ENCODE results near the gene RETSAT.
"Not testable (repeated sequence)": the region's sequence is repeated elsewhere in the genome, so short reads cannot be mapped to it uniquely, and the experiment has no call there.

RETSAT gene

DNA sequence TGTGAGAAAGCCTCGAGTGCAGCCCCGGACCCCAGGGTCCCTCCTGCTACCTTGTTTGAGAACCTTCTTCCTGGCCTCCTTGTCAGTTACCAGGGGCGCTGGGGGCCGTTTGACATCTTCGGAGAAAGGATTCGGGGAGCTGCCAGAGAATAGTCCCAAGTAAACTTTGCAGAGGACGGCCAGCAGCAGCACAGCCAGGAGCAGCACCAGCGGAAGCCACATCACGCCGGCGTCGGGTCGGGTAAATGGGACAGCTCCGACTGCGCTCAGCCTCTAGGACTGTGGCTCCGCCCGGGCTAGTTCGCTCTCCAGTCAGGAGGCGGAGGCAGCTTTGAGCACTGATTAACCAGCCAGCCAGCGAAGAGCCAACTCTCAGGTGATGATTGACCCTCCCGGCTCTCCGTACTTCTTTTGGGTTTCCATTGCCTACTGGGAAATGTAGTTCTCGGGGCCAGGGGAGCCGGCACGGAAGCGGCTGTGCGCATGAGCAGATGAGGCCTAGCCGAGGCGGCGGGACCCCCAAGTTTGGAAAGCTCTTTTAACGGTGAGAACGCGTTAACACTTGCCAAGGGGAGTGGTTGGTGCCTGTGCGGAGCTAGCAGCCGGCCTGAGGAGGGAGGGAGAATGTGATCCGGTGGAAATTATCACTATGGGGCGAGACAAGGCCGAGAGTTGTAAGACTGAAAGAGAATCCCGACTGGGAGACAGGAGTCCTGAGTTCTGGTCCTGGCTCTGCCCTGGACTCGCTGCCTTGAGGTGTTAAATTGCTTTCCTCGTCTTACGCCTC is at the start of gene RETSAT, which contains the start of gene ELMOD3:
TSS of gene RETSAT (minus strand) at position 243 of the 787 bp plus-strand sequence. CDS start at position 222, 21 bp downstream.
TSS of gene ELMOD3 (plus strand) at position 484 of the 787 bp plus-strand sequence. CDS start 2,430 bp downstream, outside the sequence.
- FAIRE-seq (peak; percentile 87), DNase-seq (ENCODE audit: low spot score) (peak; percentile 99)

DNA sequence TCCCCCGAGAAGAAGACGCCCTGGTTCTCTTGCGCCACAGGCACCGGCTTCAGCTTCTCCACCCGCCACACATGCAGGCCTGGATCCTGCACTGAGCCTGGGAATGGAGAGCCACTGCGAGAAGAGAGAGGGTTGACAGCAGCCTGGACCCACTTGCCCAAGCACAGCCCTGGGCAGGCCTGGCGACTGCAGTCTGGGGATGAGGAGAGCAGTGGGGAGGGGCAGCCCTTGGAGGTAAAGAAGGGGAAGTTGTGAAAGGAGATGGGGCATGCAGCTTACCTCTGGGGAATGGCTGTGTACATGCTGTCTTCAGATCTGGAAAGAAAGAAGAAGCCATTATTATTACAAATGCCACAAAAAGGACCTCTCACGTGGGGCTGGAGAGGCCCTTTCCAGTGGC is 47.5 kb upstream of the RETSAT start:
- DNase-seq (ENCODE audit: low spot score) (no peak), FAIRE-seq (no peak)

DNA sequence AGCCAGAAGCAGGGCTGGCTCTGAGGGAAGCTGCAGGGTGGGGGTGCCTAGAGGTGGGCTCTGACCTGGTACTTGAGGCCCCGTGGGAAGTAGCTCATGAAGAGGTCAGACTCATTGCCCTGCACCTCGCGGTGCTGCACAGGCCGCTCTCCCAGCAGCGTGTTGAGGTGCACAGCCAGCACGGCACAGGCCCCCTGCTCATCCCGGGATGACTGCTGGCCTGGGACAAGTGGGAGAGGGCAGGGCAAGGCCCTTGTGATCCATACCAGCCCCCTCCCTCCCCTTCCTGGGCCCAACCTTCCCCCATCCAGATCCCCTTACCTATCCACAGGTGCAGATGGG is 47.1 kb upstream of the RETSAT start:
- FAIRE-seq (no peak), DNase-seq (ENCODE audit: low spot score) (no peak)

DNA sequence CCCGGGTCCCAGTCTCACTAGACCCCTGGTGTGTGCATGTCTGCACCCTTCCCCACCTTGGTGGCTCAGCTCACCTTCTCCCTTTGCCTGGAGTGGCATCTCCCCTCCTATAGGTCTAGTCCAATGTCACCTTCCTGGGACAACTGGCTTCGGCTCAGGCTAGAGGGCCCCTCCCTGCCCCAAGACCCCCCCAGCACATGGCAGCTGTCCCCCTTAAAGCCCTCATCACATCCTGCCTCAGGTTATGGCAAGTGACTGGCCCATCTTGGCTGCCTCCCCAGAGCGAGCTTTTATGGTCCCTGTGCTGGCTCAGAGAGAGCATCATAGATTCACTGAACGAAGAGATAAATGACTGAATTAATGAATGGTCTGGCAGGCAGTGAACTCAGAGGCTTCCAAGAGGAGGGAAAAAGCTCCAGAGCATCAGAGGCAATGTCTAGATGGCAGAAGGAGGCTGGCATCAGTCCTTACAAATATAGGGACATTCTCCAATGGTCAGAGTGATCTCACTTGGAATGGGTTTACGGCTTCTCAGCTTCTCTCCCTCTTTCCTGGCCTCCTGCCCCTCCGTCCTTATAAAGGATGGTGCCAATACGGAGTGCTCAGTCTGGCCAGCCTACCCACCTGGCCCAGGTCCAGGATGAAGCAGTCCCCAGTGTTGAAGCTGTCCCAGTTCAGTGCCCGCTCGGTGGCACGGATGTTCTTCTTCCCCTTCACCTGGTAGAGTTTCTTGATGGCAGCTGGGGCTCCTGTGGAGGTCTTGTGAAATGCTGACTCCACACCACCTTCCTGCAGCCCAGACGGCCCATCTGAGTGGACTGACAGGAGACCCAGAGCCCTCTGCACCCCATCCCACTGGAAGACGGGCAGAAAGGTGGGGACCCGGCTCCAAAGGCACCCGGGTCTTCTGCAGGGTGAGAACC is 46.5 kb upstream of the RETSAT start:
- DNase-seq (ENCODE audit: low spot score) (no peak), FAIRE-seq (no peak)

DNA sequence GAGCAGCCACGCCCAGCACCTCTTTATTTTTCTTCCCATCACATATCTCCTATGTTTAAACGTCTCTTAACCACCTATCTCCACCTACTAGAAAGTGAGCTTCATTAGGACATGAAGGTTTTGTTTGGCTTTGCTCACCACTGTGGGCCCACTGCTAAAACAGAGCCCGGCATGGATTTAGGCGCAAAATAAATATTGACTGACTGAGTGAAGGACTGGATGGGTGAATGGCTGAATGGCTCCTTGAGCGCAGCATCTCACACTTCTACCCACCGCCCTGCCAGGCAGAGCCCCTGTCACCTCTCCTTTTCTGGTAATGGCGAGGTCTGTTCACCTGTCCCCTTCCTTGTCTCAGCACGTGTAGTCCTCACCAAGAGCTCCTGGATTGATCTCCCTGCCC is 45.7 kb upstream of the RETSAT start:
- no peak for DNase-seq (ENCODE audit: low spot score)
- no peak for FAIRE-seq

DNA sequence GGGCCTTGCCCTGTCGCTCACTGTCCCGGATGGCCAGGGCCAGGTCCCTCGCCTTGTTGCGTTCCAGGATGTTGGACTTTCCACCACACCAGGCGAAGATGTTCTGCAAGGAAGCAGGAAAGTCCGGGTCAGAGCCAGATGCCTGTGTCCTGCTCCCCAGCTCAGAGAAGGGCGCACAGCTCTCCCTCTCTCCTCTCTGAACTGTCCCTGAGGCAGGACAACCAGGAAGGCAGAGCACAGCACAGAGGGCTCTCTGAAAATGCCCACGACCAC is 44.8 kb upstream of the RETSAT start:
- DNase-seq (ENCODE audit: low spot score): no peak
- FAIRE-seq: no peak

DNA sequence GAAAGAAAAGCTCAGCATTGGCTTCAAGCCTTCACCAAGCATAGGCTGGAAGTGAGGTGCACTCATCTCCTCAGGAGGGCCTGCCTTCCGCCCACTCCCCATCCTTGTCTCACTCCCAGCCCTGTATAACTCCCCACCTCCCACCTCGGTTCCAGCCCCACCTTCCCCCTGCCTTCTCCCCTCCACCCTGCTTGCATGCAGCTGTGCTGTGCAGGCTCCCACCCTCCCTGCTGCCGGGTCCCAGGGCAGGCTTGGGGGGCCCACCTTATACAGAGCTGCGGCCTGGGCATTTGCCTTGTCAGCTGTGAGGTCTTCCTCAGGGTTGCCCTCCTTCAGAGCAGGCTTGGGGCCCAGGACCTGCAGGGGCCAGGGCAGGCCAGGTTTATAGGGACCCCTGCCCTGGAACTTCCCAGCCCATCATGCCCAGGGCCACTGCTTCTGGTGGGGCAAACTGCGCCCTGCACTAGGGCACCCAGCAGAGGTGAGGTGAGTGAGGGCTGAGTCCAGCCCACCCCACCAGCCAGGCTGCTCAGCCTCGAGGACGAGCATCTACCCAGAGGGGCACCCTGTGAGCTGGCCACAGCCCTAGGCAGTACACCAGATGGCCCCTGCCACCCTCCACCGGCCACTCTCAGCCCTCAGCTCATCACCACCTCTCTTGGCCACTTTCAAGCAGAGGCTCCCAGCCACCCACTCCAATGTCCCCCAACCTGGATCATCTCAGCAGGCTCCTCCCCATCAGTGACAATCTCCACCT is 44.3 kb upstream of the RETSAT start:
- FAIRE-seq (no peak), DNase-seq (ENCODE audit: low spot score) (no peak)

DNA sequence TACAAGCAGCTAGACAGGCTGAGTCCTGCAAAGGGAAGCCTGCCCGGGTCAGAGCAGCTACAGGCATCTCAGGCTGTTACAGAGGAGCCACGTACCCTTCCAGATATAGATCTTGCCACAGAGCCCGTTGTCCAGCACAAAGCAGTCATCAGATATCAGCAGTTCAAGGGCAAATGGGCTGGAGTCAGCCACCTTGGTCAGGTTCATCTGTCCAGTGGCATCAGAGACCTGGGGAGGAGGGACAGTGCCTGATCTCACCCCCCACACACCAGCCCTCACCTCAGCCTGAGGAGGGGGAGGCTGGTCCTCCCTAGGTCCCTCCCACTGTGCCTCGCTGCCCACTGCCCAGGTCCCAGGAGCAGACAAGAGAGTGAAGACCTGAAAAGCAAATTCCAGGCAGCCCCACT is 43.6 kb upstream of the RETSAT start:
- no peak for FAIRE-seq
- no peak for DNase-seq (ENCODE audit: low spot score)

DNA sequence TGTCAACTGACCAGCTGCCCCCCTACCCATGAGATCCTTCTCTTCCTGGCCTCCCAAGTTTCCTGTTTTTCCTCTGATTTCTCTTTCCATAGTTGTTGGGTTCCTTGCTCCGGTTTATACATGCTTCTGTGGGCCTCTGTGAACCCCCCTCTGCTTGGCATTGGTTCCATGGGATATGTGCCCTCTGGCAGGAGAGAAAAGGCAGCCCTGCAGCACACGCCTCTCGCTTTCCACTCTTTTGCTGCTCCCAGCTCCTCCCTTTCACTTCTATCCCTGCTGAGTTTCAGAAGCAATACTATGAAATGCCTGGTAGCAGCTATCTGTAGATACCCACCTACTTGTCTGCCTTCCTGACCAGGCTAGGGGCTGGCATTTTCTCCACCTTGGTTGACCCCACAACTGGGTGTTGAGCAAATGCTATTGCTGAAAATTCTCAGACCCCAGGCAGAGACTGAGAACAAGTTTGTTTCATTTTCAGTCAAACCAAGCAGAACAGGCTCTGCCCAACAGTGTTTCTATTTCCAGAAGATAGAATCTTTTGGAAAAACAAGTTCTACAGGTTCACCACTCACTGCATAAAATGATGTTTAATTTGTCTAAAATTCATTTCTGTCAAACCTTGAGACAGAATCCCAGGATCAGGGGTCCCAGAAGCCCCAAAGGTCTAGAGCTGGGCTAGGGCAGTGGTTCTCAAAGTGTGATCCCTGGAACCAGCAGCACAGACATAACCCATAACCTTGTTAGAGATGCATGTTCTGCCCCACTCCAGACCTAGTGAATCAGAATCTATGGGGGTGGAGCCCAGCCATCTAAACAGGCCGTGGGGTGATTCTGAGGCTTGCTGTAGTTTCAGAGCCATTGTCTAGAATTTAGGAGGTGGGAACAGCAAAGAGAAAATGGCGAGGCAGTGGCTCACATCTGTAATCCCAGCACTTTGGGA is 42.5 kb upstream of the RETSAT start:
- no peak for FAIRE-seq
- no peak for DNase-seq (ENCODE audit: low spot score)

DNA sequence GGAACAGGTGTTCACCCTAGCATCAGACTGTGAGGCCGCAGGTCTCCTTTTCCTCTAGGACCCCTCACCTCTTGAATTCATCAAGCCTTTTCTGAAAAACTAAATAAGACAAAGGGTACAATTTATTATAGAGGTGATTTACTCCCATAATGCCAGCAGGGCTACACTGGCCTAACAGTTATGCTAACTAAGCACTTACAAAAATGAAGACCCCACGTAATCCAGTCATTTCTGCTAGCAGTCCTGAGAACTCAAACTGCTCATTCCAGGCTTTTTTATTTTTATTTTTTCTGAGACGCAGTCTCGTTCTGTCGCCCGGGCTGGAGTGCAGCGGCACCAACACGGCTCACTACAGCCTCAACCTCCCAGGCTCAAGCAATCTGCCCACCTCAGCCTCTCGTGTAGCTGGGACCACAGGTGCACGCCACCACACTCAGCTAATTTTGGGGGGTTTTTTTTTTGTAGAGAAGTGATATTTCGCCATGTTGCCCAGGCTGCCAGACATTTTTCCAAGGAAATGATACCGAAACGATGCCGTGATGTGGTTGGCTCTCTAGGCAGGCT is 41.7 kb upstream of the RETSAT start:
- FAIRE-seq (no peak), DNase-seq (ENCODE audit: low spot score) (no peak)

DNA sequence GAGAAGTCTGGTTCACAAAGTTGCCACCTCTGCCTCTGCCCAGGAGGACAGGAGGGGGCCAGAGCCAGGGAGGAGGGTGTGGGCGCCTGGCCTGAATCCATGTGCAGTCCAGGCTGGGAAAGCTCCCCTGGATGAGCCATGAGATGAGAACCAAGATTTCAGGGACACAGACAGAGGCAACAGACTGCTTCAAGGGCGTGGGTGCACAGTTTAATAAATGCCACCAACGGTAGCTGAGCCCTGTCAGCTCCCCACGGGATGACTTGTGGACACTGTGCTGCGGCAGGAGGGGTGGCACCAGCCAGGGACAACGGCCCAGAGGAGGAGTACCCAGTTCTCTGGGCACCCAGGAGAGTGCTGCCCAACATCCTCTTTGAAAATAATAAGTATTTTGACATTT is 40.6 kb upstream of the RETSAT start:
- DNase-seq (ENCODE audit: low spot score) (no peak), FAIRE-seq (no peak)

DNA sequence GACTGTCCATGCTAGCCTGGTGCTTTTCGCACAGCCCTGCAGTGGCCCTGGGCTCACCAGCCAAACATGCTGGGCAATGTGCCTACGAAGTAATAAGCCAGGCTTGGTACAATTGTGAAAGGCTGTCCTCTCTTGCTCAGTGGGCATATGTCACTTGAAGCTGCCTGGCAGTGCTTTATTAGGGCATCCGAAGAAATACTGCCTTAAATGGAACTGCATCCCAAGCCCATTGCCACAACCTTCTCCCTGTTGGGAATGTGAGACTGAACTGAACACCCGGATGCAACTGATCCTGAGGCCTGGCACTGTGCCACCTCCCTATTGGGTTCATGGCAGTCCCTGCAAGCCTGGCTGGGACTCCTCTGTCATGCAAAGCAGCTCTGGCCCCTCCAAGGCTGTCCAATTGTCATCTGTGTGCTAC is 39.9 kb upstream of the RETSAT start:
- no peak for DNase-seq (ENCODE audit: low spot score)
- no peak for FAIRE-seq

DNA sequence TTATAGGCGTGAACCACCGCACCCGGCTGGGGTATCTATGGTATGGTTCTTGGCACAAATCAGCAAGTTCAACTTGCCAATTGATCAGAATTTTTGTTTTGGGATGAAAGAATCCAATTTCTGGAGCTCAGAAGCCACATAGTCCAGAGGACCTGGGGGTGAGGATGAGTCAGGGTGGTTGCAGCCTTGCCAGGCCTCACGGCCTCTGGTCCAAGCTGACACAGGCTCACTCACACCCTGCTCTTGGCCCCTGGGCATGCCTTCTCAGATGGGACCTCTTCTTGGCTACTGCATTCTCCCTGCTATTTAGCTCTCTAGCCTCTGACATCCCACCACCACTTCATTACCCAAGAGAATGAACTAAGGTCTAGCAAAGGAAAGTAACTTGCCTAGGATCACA is 39.5 kb upstream of the RETSAT start:
- FAIRE-seq (no peak), DNase-seq (ENCODE audit: low spot score) (no peak)

DNA sequence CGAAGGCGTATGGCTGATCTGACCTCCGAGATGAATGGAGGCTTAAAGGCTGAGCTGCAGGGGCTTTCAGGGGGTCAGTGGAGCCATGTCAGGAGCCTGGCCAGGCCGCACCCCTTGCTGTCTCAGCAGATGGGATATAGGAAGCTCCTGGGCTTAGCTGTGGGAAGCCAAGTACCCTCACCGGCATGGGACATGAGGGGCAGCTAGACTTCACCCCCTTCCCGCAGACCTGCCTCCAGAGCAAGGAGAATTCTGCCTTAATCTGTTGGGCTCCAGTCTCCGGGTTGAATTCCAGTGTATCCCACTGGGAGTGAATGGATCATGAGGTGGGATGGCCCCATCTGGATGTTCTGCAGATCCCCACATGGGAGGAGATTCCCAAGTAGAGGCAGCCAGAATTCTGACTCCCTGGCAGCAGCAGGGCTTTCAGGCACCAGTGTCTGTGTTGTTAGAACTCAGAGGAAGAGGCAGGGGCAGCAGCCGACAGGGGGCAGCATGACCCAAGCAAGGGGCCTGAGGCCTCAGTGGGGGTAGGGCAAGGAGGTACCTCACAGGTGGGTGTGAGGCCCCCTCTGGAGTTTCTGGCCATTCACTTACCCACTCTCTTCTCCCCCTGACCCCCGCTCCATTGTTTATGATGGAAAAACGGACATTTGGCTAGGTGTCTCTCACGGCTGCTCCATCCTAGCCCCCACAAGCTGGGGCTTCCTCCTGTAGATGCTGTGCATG is 36.8 kb upstream of the RETSAT start:
- DNase-seq (ENCODE audit: low spot score) (no peak), FAIRE-seq (no peak)

DNA sequence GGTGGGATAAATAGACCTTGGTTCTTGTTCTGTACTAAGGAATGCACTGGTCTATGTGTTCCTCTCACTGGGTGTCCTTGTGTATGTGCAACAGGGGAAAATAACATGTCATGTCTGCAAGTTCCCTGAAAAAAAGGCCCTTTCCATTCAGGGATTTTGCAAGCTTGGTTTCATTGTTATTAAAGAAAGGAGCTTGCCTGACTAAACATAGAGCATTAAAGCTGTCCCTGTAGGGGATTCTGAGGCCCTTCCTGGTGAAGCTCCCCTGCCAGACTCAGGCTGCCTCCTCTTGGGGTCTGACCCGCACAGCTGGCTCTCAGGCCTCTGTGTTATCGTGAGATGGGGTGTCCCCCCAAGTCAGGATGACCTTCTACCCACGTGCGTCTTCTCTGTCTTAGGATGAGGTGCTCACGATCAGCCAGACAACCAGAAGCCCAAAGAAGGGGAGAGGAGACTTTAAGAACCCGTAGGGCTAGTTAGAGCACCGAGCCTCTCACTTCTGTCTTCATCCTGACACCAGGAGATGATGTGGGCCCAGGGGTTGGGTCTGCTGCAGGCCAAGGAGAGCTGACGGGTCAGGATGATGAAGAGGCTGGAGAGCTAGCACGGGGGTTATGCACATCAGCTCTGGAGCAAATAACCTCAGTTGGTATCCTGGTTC is 34.7 kb upstream of the RETSAT start:
- FAIRE-seq (no peak), DNase-seq (ENCODE audit: low spot score) (no peak)

DNA sequence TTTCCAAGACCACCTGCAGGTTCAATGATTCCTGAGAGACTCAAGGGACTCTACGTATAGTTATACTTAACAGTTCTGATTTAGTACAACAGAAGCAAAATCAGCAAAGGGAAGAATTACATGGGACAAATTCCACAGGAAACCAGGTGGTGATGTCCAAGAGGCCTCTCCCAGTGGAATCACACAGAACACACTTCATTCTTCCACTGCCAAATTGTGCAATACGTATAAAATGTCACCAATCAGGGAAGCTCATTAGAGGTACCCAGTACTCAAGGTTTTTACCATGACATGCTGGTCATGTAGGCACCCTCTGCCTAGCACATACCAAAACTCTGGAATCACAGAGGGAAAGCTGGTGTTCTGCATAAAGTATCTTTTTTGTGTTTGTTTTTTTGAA is 33.4 kb upstream of the RETSAT start:
- DNase-seq (ENCODE audit: low spot score) (no peak), FAIRE-seq (no peak)

DNA sequence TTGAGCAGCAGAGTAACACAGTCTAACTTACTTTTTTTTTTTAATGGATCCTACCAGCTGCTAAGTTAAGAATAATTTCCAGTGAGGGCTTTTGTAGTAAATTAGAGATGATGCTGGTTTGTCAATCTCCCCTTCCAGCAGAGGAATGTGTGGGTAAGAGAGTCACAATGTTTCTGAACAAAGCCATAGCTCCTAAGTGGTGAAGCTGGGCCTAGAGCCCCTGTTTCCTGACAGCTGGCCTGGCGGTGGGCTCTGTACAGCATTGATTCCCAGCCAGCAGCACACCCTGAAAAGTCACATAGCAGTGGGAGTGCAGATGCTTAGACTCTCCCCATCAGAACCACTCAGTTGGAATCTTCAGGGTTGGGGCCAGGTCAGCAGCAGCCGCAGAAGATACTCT is 31.4 kb upstream of the RETSAT start:
- no peak for DNase-seq (ENCODE audit: low spot score)

DNA sequence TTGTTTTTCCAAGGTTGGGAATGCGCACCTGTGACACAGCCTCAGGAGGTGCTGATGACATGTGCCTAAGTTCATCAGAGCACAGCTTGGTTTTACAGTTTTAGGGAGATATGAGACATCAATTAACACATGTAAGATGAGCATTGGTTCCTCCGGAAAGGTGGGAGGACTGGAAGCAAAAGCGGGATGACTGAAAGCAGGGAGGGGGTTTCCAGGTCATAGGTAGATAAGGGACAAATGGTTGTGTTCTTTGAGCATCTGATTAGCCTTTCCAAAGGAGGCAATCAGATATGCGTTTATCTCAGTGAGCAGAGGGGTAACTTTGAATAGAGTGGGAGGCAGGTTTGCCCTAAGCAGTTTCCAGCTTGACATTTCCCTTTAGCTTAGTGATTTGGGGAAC is 29.5 kb upstream of the RETSAT start:
- no peak for FAIRE-seq

More for the DNA sequence above, 31.4 kb upstream of the RETSAT start:
- no peak for FAIRE-seq

DNA sequence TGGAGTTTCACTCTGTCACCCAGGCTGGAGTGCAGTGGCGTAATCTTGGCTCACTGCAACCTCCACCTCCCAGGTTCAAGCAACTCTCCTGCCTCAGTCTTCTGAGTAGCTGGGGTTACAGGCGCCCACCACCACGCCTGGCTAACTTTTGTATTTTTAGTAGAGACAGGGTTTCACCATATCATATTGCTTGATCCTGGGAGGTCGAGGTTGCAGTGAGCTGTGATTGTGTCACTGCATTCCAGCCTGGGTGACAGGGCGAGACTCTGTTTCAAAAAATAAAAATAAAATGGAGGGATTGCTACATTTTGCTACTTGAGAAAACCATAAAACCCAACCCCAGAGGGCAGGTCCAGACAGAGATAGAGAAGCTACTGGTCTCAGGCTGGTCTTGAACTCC is 28.8 kb upstream of the RETSAT start:
- DNase-seq (ENCODE audit: low spot score); FAIRE-seq: not testable (repeated sequence)

More for the DNA sequence above, 29.5 kb upstream of the RETSAT start:
- DNase-seq (ENCODE audit: low spot score): no peak
